Raji (cell line): ENCODE data around the gene LRRC15.

Source experiments
- POLR2A ChIP-seq: IDR thresholded peaks from 2 replicates; pipeline ENCODE4 v1.6.1; 2011; ENCODE audit warnings: low read depth, low read length, control low read depth; ENCODE audit not compliant: insufficient read depth

The LRRC15 gene

DNA sequence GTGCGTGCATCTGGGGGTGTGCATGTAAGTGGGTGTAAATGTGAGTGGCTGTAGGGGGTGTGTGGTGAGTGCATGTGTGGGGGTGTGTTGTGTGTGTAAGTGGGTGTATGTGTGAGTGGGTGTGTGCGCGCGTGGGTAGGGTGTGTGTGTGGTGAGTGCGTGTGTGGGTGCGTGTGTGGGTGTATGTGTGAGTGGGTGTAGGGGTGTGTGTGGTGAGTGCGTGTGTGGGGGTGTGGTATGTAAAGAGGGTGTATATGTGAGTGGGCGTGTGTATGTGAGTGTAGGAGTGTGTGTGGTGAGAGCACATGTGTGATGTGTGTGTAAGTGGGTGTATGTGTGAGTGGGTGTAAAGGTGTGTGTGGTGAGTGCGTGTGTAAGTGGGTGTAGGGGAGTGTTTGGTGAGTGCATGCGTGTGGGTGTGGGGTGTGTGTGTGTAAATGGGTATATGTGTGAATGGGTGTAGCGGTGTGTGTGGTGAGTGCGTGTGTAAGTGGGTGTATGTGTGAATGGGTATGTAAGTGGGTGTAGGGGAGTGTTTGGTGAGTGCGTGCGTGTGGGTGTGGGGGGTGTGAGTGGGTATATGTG, 17.5 kb downstream of the LRRC15 start:
- no peak for TF ChIP-seq POLR2A

DNA sequence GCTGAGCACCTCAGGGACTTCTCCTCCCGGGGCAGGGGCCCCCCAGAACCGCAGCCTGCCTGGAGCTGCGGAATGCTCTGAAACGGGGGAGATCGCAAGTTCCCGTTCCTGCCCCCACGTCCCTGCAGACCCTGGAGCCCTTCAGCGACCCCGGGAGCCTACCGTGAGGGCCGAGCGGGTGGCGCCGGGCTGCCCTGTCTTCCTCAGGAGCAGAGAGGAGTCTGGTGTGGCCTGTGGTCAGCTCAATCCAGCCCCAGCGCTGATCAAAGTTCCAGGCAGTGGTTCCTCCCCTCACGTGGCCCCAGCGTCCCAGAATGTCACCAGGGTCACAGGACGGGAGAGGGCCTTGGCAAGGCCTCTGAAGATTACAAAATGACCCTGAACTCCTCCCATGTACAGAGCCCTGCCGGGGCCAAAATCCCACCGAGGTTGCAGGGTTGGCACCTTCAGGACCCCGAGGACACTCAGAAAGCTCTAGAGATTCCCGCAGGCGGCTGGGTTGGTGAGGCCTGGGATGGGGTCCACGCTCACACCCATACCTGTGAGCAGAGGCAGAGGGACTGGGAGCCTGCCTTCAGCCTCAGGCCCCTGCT, 18.4 kb downstream of the LRRC15 start, which contains the start of gene CPN2:
Gene CPN2, minus strand, starts transcription at position 249 of the 593 bp plus-strand sequence. CDS start 8,626 bp downstream, outside the sequence.
- TF ChIP-seq POLR2A: no peak

DNA sequence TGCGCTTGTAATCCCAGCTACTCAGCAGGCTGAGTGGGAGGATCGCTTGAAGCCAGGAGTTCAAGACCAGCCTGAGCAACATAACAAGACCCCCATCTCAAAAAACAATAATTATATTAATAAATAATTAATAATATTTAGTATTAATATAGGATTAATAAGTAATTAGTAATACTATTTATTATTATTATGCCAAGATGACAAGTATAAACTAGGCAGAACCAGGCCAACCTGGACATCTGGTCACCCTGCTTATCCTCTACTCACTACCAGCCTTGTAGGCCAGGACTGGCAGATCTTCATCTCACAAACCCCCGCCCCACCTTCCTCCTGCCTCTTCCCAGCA, 18.8 kb downstream of the LRRC15 start:
- TF ChIP-seq POLR2A: no peak

DNA sequence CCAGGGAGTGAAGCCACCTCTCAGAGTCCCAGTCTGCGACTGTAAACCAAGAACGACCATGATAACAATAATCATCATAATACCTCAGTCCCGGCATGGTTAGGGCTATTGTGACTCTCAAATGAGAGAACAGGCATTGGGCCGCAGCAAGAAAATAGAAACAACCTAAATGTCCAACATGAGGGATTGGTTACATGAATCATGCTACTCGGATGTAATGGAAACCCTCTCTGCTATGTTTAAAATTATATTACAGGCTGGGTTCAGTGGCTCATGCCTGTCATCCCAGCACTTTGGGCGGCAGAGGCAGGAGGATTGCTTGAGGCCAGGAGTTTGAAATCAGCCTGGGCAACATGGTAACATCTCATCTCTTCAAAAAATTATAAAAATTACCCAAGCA, 21.2 kb downstream of the LRRC15 start:
- no peak for TF ChIP-seq POLR2A

DNA sequence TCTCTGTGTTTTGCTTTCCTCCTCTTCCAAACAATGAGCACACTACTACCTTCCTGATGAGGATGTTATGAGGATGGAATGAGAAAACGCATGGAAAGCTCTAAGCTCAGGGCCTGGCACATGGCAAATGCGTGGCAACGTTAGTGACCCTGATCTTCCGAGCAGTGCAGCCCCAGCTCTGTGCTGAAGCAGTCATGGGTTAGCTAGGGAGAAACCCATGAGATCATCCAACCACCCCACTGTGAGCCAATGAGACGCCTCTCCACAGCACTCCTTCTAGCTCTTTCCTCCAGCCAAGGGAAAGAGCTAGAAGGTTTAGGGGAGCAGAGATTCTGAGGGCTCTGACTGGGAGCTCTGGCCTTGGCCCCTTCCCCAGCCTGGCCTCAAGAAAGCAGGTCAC, 22.9 kb downstream of the LRRC15 start:
- TF ChIP-seq POLR2A: no peak

DNA sequence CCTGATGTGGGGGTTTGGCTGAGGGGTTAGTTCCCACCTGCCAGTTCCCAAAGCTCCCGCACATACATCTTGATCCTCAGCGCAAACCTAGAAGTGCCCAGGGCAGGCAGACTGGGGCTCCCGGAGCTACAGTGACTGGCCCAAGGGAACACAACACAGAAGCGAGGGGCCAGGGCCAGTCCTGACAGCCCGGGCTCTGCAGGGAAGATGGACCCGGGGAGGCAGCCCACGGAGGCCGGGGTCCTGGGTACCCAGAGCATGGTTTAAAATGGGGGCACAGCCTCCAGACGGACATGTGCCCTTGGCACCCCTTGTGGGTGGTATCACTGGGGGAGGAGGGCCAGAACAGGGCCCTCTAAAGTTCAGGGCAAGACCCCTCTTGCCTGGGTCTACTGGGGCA, 23.5 kb downstream of the LRRC15 start:
- no peak for TF ChIP-seq POLR2A

DNA sequence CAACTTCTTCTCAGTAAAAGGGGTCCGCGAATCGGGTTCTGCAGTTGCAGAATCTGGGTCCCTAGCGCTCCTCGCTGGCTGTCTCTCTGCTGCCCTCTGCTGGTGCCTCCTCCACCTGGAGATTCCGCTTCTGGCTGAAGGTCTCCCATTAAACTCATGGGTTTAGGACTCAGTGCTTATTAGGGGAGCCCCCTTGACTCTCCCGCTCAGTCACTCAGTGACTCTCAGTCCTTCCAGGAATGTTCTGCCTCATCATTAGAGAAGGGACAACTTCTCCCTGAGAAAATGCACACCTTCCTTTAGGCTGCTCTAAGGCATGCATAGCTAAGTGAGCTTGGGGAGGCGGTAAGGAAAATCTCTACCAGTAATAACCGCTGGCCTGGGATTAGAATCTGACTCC, 25.5 kb downstream of the LRRC15 start:
- TF ChIP-seq POLR2A: no peak

DNA sequence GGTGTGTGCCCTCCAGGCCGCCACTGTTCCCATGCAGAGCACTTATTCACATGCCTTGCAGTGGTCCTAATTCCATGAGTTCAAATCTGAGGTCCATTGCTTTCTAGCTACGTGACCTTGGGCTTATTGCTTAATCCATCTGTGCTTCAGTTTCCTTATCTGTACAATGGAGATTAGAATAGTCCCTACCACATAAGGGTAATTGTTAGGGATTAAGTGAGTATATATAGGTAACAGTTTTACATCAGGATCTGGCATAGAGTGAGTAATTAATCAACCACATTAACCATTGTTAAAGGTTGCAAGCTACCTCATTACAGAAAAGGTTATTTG, 26.0 kb downstream of the LRRC15 start:
- TF ChIP-seq POLR2A: no peak

DNA sequence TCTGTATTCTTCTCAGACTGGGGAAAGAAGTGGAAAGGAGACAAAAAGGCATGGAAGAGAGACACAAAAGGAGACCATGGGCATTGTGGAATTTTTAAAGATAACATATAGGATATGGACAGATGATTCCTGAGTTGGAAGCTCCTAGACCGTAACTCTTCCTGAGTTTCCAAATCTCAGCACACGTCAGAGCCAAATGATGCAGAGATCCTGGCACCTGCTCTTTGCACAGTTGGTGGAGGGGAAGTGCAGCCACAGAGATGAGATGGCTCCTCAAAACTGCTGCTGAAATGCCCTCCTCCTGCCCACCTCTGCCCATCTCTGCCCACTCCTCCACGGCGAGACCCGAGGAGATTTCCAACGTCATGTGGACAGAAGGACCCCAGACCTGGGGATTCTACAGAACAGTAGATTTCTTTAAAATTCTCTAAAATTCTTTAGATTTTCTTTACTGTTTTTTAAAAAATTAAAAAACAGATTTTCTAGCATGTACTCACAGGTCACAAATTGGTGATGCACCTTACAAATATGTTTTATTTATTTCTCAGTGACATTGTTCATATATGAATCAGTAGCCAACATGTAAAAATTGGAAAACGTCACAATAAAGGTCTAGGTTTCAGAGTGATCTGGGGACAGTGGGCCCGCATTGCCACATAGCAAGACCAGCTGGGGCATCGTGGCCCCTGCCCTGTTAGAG, 26.5 kb downstream of the LRRC15 start:
- no peak for TF ChIP-seq POLR2A

DNA sequence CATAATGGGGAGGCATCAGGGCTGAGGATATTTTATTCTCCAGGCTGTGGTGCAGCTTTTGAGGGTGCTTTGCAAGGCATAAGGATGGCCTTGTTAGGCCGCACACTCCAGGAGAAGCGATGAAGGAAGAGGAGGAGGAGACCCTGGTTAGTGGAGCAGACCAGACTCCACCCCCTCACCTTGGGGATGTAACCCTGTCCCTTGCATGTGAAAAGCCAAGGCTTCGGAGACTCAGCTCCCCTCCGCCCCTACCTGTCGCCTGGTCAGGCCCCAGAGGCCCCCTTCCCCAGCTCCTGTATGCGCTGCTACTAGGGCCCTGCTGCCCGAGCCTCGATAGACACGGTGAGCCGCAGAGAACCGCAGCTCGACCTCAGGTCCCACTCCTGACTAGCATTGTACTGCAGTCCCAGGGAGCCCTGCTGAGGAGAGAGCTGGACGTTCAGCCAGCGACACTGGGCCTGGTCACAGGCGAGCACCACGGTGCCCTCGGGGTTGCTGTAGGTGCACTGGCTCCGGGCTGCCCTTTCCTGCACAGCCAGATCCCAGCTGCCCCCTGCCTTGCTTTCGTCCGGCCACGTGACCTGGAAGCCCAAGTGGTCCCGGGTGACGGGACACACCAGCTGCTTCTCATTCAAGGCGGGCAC, 28.7 kb downstream of the LRRC15 start:
- TF ChIP-seq POLR2A: no peak

DNA sequence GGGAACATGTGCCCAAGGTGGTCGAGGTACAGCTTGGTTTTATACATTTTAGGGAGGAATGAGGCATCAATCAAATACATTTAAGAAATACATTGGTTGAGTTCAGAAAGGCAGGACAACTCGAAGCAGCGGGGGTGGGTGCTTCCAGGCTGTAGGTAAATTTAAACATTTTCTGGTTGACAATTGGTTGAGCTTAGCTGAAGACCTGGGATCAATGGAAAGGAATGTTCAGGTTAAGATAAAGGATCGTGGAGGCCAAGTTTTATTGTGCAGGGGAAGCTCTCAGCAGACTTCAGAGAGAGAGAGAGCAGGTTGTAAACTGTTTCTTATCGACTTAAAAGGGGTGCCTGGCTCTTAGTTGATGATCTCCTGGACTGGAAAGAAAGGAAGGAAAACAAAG, 29.7 kb downstream of the LRRC15 start:
- TF ChIP-seq POLR2A: no peak

DNA sequence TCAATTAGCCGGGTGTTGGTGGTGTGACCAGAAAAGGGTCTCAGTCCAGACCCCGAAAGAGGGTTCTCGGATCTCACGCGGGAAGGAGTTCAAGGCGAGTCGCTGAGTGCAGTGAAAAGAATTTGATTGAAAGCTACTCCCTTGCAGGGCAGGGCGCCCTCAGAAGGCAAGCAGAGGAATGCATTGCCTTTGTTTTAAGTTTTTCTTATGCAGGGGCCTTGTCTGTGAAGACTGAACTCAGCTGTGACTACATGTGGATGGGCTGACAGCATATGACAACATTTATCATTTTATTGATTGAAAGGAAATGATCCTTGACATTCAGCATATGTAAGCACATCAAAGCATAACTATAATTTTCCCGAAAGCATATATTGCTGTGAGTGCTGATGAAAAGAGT, 30.2 kb downstream of the LRRC15 start:
- no peak for TF ChIP-seq POLR2A

DNA sequence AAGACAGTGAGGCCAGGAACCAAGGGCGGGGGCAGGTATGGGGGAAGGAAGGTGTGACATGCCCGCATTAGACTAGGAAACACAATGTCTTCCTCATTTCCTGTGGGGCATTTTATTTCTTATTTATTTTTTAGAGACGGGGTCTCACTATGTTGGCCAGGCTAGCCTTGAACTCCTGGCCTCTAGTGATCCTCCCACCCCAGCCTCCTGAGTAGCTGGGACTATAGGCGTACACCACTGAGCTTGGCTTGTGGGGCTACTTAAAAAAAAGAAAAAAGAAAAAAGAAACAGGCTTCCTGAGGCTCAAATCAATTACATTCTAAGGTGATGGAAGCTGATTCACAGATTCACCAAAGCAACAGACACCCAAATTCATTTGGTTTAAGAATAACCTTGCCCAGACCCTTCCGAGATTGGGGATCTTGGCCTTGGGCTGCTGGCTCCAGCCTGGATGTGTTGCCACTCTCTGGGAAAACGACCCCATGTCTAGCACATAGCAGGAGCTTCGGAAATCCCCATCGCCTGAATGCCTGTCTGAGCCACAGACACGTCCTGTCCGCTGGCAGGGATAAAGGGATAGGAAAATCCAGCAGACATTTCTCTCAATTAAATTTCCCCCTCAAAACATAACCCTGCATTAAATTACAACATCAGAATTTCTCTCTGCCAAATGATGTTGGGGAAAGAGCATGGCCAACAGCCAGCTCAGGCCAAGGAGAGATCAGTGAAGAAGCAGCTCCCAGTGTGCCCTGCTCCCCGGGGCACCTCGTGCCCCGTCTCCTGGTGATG, 31.4 kb downstream of the LRRC15 start:
- TF ChIP-seq POLR2A: no peak

DNA sequence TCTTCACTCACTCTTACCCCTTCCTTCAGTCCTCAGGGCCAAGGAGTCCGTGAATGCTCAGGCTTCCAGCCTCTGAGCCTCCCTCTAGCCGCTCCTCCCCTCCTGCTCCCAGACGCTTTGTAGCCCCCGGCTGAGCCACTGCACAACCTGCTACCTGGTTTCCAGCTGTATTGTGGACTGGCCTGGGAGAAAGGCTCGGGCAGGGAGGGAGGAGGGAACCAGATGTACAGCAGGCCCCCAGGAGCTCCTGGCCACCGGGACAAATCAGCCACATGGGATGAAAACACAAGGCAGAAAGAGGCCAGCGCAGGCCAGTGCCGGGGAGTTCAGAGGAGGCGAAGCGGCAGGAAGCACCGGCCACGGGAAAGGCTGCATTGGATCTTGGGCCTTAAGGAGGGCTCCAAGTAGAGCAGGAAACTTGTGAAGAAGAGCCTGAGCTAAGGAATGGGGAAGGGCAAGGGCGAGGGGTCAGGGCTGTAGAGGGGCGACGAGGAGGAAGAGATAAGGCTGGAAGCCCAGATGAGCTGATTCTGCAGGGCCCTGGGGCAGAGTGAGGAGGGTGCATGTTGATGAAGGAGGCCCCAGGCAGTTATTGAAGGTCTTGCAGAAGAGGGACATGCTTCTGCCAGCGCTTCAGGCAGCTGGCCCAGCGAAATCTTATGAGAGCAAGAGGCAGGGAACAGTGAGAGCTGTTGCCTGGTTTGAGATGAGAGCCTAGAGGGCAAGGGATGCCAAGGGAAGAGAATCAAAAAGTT, 32.8 kb downstream of the LRRC15 start:
- TF ChIP-seq POLR2A: no peak

DNA sequence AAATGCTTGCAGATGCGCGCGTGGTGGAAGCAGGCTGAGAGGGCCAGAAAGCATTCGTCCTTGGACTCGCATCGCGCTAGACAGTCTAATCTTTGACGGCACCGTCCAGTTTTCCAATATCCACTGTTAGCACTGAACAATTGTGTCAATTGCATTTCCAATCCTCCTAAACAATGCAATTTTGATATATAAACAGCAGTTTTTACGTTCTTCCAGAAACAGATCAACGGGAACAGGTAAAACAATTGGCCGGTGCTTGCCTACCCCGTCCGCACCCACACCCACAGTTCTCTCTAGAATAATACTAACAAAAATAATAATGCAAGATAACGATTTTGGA, 35.6 kb downstream of the LRRC15 start:
- no peak for TF ChIP-seq POLR2A
